Measurements from ENCODE around the gene IZUMO4.

IZUMO4 gene

GRCh38 chr19:2096480-2097202 lies at the start of gene IZUMO4:
IZUMO4 (plus strand) TSS chr19:2096915; CDS start chr19:2096946, 31 bp downstream.
- peak; percentile 98 for DNase-seq (ENCODE audit: low spot score)

- no peak for DNase-seq (ENCODE audit: low spot score)
Observed at GRCh38 chr19:2047076-2047448, 49.7 kb upstream of the IZUMO4 start.

GRCh38 chr19:2047449-2048103 lies 49.1 kb upstream of the IZUMO4 start:
- DNase-seq (ENCODE audit: low spot score): peak; percentile 58

- no peak for DNase-seq (ENCODE audit: low spot score)
Observed at GRCh38 chr19:2048104-2048958, 48.4 kb upstream of the IZUMO4 start.

- no peak for DNase-seq (ENCODE audit: low spot score)
Observed at GRCh38 chr19:2048959-2049740, 47.6 kb upstream of the IZUMO4 start.

- DNase-seq (ENCODE audit: low spot score): peak; percentile 45
Observed at GRCh38 chr19:2049741-2050348, 46.9 kb upstream of the IZUMO4 start.

- no peak for DNase-seq (ENCODE audit: low spot score)
Observed at GRCh38 chr19:2050349-2050990, 46.2 kb upstream of the IZUMO4 start.

- DNase-seq (ENCODE audit: low spot score): peak; percentile 94
Observed at GRCh38 chr19:2050991-2051772, 45.5 kb upstream of the IZUMO4 start, which contains the start of gene MKNK2. MKNK2 (minus strand) TSS chr19:2051244; CDS start chr19:2050851, 393 bp downstream.

GRCh38 chr19:2051773-2052704 lies 44.7 kb upstream of the IZUMO4 start:
- no peak for DNase-seq (ENCODE audit: low spot score)

GRCh38 chr19:2053601-2054389 lies 42.9 kb upstream of the IZUMO4 start:
- DNase-seq (ENCODE audit: low spot score): no peak

- DNase-seq (ENCODE audit: low spot score): no peak
Observed at GRCh38 chr19:2054763-2055162, 42.0 kb upstream of the IZUMO4 start.

GRCh38 chr19:2055931-2056836 lies 40.5 kb upstream of the IZUMO4 start:
- DNase-seq (ENCODE audit: low spot score): no peak

- no peak for DNase-seq (ENCODE audit: low spot score)
Observed at GRCh38 chr19:2056837-2057192, 39.9 kb upstream of the IZUMO4 start.

GRCh38 chr19:2057484-2058469 lies 38.9 kb upstream of the IZUMO4 start:
- DNase-seq (ENCODE audit: low spot score): no peak

GRCh38 chr19:2058570-2059421 lies 37.9 kb upstream of the IZUMO4 start:
- no peak for DNase-seq (ENCODE audit: low spot score)

Measured in LoVo (cell line).